PFSK-1 (cell line): Measurements from ENCODE around the gene ULK4.

Experiments
- FOXP2 ChIP-seq: optimal IDR thresholded peaks from 2 replicates; pipeline ENCODE3; 2011; ENCODE audit warnings: borderline replicate concordance, control low read depth, inconsistent platforms; ENCODE audit not compliant: insufficient read depth; ENCODE audit errors: extremely low read length, extremely low read depth
- POLR2AphosphoS5 ChIP-seq: IDR thresholded peaks from 2 replicates; pipeline ENCODE4 v1.6.1; 2012; ENCODE audit warnings: low read depth, mild to moderate bottlenecking, control low read depth, low read length, moderate library complexity
- REST ChIP-seq, 2 experiments: IDR thresholded peaks; 2 replicates each; pipeline versions ENCODE4 v1.6.1 to v1.8.0; 2011 to 2012; ENCODE audit warnings: low read depth in 2 of 2, low read length in 2 of 2, control low read depth in 1 of 2, inconsistent platforms in 1 of 2, mild to moderate bottlenecking in 1 of 2, moderate library complexity in 1 of 2; ENCODE audit not compliant: insufficient read depth in 1 of 2
- SIN3A ChIP-seq: IDR thresholded peaks from 2 replicates; pipeline ENCODE4 v1.6.1; 2012; ENCODE audit warnings: mild to moderate bottlenecking, low read length, moderate library complexity, borderline replicate concordance; ENCODE audit not compliant: insufficient read depth
- TAF1 ChIP-seq: IDR thresholded peaks from 2 replicates; pipeline ENCODE4 v1.6.1; 2012; ENCODE audit warnings: low read length, control low read depth, borderline replicate concordance; ENCODE audit not compliant: insufficient read depth

Gene ULK4

GRCh38 chr3:41320953-41321641 lies 640.8 kb downstream of the ULK4 start:
- TF ChIP-seq FOXP2: no peak
- no peak for TF ChIP-seq POLR2AphosphoS5
- TF ChIP-seq SIN3A: no peak
- TF ChIP-seq TAF1: no peak
- no peak for TF ChIP-seq REST (IDR thresholded peaks at IDR 0.05; ENCODE audit: insufficient read depth in 1 of 2, low read depth in 2 of 2, low read length in 2 of 2)

GRCh38 chr3:41318520-41318919 lies 643.4 kb downstream of the ULK4 start:
- TF ChIP-seq SIN3A: no peak
- TF ChIP-seq REST (IDR thresholded peaks at IDR 0.05; ENCODE audit: insufficient read depth in 1 of 2, low read depth in 2 of 2, low read length in 2 of 2): no peak
- TF ChIP-seq POLR2AphosphoS5: no peak
- TF ChIP-seq TAF1: no peak
- TF ChIP-seq FOXP2: no peak

GRCh38 chr3:41317718-41318117 lies 644.2 kb downstream of the ULK4 start:
- TF ChIP-seq FOXP2 (no peak), SIN3A (no peak), TAF1 (no peak), REST (IDR thresholded peaks at IDR 0.05; ENCODE audit: insufficient read depth in 1 of 2, low read depth in 2 of 2, low read length in 2 of 2) (no peak)

GRCh38 chr3:41317298-41317697 lies 644.6 kb downstream of the ULK4 start:
- no peak for TF ChIP-seq SIN3A
- no peak for TF ChIP-seq TAF1
- TF ChIP-seq FOXP2: no peak
- no peak for TF ChIP-seq REST (IDR thresholded peaks at IDR 0.05; ENCODE audit: insufficient read depth in 1 of 2, low read depth in 2 of 2, low read length in 2 of 2)
- no peak for TF ChIP-seq POLR2AphosphoS5

GRCh38 chr3:41315126-41315525 lies 646.8 kb downstream of the ULK4 start:
- TF ChIP-seq REST (IDR thresholded peaks at IDR 0.05; ENCODE audit: insufficient read depth in 1 of 2, low read depth in 2 of 2, low read length in 2 of 2) (no peak), POLR2AphosphoS5 (no peak)
